GM21526 (cell line): Measurements from ENCODE around the gene HGS.

Experiments
- ATAC-seq: cut with Tn5 transposase; IDR thresholded peaks from one replicate; pipeline ENCODE4 v1.9.1; 2021; ENCODE audit warnings: moderate library complexity; ENCODE audit not compliant: unreplicated experiment, low FRiP score

The HGS gene

DNA sequence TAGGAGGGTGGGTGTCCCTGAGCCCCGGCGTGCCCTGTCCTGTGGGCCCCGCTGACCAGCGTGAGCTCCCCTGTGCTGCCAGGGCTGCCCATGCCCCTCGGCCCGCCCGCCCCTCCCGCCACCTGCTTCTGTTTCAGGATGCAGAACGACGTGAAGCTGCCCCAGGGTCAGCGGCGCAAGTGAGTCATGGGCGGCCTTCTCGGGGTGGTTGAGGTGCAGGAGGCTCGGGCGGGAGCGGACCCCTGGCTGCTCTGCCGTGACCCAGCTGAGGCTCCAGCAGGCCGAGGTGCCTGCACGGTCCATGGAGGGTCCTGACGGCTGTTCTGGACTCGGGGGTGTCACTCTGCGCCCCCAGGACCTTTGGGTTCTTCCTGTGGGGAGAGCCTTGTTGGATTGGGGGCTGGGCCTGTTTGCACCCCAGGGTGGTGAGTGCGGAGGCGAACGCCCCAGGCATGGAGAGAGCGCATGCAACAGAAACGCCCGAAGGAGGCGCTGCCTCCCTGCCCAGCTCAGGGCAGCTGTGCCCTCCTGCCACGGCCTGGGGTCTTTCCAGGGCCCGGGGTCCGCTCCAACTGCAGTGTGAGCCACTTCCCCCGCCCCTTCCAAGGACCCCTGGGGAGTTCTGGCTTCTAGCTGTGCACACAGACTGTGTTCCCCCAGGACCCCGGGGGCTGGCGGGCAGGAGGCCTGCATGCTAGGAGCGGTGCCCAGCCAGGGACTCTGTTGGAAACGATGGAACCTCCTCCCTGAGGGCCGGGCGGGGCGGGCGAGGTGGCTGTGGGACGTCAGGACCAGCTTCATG, 32.3 kb downstream of the HGS start:
- no peak for ATAC-seq

DNA sequence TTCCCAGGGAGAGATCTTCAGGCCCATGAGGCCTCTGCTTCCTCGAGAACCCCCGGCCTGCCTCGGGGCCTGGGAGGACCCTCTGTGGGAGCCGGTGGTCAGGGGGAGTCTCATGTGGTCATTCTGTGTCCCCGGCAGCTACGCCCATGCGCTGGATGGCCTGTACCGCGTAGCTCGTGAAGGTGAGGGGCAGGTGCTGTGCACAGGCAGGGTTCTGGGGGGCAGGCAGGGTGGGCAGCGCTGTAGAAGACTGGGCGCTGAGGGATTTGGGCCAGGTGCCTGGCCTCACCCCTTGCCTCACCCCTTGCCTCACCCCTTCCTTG, 32.8 kb downstream of the HGS start:
- ATAC-seq = no peak

DNA sequence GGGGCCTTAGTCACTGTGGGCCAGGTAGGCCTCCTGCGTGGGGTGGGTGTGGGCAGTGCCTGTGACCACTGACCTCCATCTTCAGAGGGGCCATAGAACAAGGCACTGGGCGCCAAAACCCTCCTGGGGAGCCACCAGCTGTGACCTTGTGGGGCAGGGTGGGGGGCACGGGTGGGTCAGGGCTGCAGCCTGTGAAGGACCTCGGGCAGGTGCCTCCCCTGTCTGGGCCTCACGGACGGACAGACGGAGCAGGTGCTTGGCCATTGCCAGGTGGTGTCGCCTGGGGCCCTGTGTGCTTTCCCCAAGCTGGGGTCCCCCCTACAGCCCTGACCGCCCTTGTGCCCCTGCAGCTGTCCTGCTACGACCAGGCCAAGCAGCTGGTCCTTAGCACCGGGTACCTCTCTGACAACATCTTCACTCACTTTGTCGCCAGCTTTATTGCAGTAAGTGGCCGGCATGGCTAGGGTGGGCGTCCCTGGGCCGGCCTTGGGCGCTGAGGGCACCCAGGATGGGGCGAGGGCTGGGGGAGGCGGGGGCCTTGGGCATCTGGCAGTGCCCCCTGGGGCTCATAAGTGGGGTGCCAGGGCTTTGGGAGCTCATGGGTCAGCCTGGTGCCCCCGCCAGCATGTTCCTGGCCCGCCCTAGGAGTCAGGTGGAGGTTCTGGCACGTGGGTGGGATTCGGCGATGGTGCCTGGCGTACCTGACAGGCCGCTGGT, 33.4 kb downstream of the HGS start:
- ATAC-seq = no peak

DNA sequence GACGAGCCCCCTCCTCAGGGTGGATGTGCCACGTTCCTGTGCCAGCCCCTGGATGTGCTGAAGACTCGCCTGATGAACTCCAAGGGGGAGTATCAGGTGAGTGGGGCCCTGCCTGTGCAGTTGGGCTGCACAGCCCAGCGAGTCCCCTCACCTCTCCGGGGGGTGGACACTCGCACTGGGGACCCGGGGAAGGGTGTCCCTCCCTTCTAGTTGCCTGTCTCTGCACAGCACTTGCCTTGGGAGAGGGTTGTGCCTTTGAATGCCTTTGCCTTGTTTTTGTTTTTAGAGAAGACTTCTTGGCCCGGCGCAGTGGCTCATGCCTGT, 33.9 kb downstream of the HGS start:
- no peak for ATAC-seq

DNA sequence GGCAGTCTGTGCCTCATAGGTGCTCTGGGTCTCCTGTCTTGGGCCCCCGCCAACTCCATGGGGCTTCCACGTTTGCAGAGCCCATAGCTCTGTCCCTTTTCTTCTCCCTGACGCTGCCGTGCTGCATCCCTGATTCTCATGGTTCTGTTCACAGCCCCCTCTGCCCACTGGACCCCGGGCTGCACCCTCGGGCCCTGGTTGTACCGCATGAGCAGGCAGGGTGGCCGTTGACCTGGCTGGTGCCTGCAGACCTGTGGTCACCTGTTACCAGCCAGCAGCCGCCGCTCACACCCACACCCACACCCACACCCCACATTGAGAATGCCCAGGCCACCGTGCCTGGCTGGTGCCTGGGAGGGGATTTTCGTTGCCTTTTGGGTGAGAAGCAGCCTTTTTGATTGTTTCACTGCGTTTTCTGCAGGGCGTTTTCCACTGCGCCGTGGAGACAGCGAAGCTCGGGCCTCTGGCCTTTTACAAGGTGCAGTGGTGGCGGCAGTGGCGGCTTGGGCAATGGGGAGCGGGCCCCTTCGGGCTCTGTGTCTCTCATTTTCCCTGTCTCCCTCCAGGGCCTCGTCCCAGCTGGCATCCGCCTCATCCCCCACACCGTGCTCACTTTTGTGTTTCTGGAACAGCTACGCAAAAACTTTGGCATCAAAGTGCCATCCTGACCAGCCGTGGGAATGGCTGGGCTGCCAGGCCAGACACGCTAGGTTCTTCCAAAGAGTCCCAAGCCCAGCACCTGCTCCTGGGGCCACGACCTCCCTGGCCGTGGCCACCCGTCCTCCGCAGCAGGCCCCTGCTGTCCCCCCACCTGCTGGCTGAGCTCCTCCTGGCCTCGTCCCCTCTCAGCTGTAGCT, 35.8 kb downstream of the HGS start:
- no peak for ATAC-seq

DNA sequence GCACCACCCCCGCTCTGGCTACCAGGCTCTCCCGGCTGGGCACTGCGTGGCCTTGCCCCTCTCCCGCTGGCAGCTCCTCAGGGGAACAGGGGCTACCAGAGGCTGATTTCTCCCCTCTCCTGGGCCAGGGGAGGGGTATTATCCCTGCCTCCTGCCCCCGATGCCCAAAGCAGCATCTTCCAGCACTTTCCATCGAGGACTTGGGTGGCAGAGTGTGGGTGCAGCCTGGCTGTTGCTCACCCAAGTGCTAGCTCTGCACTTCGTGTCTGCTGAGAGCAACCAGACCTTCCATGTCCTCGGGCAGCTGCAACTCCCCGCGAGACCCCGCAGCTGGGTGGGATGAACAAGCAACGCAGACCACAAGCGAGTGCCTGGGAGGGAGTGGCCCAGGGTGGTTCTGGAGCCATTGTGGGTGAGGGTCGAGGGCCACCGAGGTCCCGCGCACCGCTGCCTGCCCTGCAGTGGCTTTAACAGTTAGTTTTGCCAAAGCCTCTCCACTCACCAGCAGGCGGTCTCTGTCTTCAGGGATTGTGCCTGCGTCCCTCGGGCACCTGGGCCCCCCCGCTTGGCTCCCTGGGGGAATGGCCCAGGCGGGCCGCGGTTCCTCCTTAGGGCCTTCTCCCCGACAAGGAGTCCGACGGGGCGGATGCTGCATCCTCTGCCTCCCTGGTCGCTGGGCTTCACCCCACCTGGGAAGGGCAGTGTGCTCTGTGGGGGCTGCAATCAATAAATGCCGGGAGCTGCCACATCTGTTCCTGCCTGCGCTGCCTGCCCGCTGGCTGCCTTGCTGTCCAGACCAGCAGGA, 36.7 kb downstream of the HGS start:
- ATAC-seq = no peak

DNA sequence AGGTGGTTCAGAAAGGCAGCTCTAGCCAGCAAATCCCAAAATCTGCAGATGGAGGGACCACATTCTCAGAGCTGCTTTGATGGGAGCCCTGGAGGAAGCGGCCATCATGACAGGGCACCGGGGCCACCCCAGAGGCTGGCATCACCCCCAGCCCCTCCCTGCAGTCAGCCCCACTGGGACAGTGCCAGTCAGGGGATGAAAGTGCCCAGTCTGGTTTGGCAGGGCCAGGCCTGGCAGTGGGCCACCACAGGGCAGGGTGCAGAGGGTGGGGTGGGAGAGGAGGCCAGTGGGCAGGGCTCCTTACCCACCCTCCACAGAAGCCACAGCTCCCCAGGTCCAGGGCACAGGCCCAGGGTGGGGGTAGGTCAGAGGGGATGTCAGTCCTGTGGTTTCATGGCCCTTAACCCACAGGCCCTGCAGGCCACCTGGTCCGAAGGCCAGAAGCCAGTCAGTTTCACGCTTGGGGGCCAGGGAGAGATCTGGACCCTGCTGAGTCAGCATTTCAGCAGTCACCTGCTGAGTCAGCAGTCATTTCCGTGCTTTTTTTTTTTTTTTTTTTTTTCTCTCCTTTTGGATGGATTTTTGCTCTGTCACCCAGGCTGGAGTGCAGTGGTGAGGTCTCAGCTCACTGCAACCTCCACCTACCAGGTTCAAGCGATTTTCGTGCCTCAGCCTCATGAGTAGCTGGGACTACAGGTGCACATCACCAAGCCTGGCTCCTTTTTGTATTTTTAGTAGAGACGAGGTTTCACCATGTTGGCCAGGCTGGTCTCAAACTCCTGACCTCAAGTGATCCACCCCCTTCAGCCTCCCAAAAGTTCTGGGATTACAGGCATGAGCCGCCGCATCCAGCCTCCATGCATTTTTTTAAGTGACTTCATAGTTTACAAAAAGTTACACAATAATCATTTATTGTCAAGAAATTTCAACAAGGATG, 38.6 kb downstream of the HGS start:
- ATAC-seq = no peak

DNA sequence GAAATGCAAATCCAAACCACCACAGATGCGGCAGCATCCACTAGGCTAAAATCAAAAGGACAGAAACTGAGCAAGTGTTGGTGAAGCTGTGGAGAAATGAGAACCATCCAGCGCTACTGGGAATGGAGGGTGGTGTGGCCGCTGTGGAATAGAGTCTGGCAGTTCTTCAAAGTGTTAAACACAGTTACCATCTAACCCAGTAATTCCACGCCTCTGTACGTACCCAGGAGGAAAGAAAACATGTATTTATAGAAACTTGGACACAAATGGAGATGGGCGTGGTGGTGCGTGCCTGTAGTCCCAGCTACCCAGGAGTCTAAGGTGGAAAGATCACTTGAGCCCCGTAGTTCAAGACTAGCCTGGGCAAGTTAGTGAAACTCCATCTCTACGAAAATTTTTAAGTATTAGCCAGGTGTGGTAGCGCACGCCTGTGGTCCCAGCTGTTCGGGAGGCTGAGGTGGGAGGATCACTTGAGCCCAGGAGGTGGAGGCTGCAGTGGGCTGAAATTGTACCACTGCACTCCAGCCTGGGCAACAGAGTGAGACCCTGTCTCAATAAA, 39.9 kb downstream of the HGS start:
- no peak for ATAC-seq

DNA sequence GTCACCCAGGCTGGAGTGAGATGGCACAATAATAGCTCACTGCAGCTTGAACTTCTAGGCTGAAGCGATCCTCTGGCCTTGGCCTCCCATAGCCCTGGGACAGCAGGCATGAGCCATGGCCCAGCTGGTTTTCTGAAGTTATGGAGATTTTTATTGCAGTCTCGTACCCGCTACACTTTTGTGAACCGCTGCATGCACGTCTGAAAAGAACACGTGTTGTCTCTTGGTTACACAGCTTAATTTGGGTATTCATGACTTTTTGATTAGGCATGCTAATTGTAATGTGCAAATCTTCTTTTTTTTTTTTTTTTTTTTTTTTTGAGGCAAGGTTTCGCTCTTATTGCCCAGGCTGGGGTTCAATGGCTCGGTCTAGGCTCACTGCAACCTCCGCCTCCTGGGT, 41.6 kb downstream of the HGS start:
- no peak for ATAC-seq

DNA sequence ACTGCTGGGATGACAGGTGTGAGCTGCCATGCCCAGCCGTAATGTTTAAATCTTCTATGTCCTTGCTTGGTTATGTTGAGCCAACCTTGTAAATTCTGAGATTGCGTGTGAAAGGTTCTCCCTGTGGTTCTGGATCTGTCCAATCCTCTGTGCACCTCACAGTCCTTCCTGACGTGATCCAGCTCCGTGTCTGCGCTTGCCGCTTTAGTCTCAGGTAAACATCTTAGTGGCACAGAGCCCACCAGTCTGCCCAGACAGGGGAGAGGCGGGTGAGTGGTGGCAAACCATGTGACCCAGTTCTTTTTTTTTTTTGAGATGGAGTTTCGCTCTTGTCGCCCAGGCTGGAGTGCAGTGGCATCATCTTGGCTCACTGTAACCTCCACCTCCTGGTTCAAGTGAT, 42.2 kb downstream of the HGS start:
- no peak for ATAC-seq

DNA sequence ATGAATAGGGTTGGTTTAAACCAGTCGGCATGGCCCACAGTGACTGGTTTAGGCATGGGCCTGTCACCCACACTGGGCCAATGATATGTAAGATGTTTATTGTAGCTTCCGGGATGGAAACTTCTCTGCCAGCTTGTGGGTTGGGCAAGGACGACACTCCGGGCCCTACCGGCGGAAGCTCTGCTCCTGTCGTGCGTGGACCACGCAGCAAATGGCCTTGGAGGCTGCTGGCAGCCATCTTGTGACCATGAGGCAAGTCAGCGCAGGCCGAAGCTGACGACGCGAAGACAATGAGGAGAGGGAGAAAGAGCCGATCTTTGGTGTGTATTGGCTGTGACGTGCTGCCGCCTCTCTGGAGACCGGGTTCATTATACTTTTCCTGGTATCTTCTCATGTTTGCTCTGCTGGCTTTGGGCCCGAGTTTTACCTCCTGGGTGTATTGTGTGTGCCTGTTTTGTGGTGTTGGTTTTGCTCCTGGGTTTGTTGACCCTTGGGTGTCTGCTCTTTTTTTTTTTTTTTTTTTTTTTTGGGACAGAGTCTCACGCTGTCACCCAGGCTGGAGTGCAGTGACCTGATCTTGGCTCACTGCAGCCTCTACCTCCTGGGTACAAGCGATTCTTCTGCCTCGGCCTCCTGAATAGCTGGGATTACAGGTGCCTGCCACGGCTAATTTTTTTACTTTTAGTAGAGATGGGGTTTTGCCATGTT, 43.7 kb downstream of the HGS start:
- no peak for ATAC-seq

DNA sequence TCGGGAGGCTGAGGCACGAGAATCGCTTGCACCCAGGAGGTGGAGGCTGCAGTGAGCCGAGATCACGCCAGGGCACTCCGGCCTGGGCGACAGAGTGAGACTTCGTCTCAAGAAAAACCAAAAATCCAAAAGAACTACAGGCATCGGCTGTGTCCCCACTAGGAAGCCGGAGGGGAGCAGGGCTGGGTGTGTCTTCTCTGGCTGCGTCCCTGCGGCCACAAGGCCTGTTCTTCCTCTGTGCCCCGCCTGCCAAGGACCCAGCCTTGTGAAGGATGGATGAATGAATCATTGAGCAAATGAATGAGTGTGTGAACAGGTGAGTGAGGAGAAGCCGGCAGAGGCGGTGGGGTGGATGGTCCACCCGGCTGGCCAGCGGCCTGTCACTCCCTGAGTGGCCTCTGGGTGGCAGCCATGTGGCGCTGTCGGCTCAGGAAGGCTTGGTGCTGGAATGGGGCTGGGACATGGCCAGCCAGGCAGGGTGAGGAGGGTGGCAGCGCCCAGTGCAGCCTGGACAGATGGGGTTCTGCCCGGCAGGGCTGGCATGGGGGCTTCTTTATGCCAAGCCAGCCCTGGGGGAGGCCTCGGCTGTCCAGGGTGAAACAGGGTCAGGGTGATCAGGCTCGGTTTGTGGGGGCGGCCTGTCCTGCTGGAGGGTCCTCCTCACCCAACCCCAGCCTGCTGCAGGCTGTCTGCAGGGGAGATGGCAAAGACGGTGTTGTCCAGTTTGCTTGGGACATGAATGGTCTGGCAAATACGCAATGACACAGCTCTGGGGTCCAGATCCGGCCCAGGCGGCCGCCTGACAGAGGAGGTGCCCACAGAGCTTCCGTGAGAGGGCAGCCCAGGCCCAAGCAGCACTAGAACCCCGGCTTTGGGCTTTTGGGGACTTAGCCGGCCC, 49.9 kb downstream of the HGS start:
- no peak for ATAC-seq

DNA sequence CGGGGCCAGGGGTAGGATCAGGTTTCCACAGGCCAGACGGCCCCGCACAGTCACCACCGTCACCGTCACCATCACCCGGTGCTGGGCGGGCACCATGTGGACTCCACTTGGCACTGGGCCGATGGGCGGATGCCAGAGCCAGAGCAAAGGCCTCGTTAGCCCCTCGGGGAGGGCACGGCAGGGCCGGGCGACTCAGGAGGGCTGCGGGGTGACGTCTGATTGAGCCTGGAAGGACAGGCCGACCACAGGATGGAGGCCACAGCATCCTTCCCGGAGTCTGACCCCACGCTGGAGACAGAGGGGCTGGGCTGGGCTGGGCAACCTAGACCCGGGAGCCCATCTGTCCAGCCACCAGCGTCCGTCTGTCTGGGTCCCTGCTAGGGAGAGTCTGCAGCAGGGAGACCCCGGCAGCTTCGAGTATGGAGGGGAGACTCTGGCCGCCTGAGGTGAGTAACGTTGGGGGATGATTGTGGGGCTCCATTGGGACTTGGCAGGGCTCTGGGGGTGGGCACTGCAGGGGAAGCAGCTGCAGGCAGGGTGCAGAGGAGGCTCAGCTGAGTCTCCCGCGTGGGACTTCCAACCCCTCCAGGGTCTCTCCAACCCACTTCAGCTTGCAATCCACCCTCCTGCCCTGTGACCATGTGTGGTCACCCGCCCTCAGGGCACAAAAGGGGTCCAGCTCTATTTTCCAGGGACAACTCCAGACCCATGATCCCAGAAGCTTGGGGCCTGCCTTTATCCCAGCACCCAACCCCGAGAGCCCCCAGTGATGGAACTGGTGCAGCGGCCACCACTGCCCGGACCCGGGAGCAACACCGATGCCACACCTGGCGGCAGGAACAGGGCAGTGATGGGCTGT, 50.8 kb downstream of the HGS start:
- ATAC-seq = no peak

DNA sequence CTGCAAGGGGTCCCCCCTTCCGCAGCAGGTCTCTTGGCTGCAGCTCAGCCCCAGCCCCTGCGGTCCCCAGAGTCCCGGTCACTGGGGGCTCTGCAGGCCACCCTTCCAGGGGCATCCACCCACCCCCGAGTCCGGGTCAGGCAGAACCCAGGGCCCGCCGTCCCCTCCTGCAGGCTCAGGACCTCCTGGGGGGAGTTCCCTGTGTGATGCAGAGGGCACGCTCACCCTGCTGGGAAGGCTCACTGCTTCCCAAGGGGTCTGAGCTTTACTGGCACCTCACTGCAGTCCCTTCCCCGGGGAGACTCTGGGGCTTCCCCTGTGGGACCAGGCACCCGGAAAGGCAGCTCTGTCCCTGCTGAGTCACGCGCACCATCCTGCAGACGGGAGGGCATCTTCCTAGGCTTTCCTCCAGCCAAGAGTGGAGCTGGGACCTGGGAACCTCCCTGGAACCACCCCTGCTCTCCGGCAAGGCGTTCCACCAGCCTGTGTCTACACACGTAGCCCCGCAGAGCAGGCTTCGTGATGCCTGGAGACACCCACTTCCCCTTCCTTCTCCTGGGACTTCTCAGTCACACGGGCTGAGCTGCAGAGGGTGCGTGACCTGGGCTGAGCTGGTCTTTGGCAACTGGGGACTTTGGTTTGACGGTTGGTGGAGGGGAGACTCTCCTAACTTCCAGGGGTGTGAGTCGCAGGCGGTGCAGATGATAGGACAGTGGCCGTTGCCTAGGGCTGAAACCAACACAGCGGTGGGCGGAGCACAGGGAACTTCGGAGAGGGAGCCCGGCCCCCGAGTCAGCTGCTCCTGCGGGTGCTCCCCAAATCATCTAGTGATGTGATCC, 51.7 kb downstream of the HGS start:
- ATAC-seq = no peak

DNA sequence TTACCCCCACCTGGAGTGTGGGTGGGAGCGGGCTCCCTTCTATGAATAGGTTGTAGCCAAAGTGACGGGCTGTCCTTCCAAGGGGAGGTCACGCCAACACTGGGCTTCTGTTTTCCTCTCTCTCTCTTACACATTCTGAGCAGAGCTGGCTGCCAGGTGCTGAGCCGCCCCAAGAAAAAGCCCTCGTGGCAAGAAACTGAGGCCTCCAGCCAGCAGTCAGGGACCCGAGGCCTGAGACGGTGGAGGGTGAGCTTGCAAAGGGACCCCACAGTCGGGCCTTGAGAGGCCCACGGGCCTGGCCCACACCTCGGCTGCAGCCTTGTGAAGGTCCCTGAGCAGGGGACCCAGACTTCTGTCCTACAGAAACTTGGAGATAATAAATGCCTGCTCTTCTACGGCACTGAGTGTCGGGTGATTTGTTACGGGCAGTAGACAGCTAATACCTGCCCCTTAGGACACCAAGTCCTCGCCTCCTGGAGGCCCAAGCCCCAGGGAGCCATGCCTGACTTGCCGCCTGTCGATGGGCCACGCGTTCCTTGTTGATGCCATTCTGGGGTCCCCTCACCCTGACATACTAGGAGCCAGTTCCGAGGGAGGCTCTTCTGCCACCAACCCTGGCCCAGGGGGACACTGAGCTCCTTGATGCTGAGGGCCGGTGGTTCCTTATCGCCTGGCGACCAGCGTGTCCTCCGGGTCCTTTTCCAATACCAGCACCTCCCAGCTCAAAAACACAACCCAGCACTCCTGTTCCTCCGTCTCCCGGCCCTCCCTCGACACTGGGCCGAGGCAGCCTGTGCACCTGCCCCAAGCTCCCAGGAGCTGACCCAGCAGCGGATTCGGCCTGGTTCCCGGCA, 54.4 kb downstream of the HGS start:
- ATAC-seq = no peak
